Right ventricle myocardium superior (tissue), 1 donor: ENCODE results near the gene CTBP2. TPM values are rescaled to one million over a fixed set of nuclear protein-coding genes. Genes with fewer than 3 reads are reported as not detected.

Source experiments
- microRNA-seq: library from miRNA; unstranded; fragments of <30 nt; microRNA quantifications from one replicate; pipeline ENCODE4 v1.2.0, GENCODE V29; 2020
- total RNA-seq: library from RNA; stranded (reverse); fragmentation: NEBNext Ultra II Directional; extraction: Animal tissue kit (Norgen Biotek cat#: 25700); gene quantifications from one replicate; pipeline ENCODE4 v1.2.1, GENCODE V29; 2021
- donor health status: DM: no; HTN: yes; CAD: no; lungs with severe emphysema.

The CTBP2 gene
- total RNA-seq, 1 donor from 2014 or later = 29.4 TPM

Small RNAs within 50 kb of the gene (microRNA-seq; reads per million reads assigned to microRNA genes)
- gene MIR4296 = not detected

Other genes with a start within 250 kb of the CTBP2 start
- gene ZRANB1, start 218.4 kb downstream of the CTBP2 start, total RNA-seq = 24.2 TPM